Measurements from ENCODE around the gene THBS3. TPM values are rescaled to one million over a fixed set of nuclear protein-coding genes. Genes with fewer than 3 reads are reported as not detected.
"Not testable (repeated sequence)": the region's sequence is repeated elsewhere in the genome, so short reads cannot be mapped to it uniquely, and the experiment has no call there.

The THBS3 gene
- polyA plus RNA-seq, 1 donor = 39.6 TPM

GRCh38 chr1:155173478-155174323 lies 34.0 kb downstream of the THBS3 start, which contains the start of gene TRIM46:
TRIM46 (plus strand) TSS chr1:155173849; CDS start chr1:155173967, 118 bp downstream.
- no peak for DNase-seq

- peak; percentile 94 for DNase-seq
Observed at GRCh38 chr1:155172732-155173477, 34.8 kb downstream of the THBS3 start, which contains the start of gene KRTCAP2. KRTCAP2 (minus strand) TSS chr1:155173304; CDS start chr1:155173224, 80 bp downstream.

- DNase-seq = no peak
Observed at GRCh38 chr1:155171836-155172731, 35.6 kb downstream of the THBS3 start.

GRCh38 chr1:155170806-155171205 lies 36.9 kb downstream of the THBS3 start:
- no peak for DNase-seq

GRCh38 chr1:155170101-155170785 lies 37.5 kb downstream of the THBS3 start:
- no peak for DNase-seq

- DNase-seq = no peak
Observed at GRCh38 chr1:155169541-155169940, 38.2 kb downstream of the THBS3 start.

GRCh38 chr1:155168456-155169210 lies 39.1 kb downstream of the THBS3 start:
- DNase-seq = no peak

- not testable (repeated sequence) for DNase-seq
Observed at GRCh38 chr1:155168105-155168445, 39.6 kb downstream of the THBS3 start.

- DNase-seq = peak; percentile 82
Observed at GRCh38 chr1:155167166-155168104, 40.3 kb downstream of the THBS3 start.

GRCh38 chr1:155166471-155167165 lies 41.1 kb downstream of the THBS3 start:
- DNase-seq = peak; percentile 61

- no peak for DNase-seq
Observed at GRCh38 chr1:155166051-155166470, 41.6 kb downstream of the THBS3 start.

GRCh38 chr1:155164625-155165024 lies 43.1 kb downstream of the THBS3 start:
- DNase-seq = not testable (repeated sequence)

GRCh38 chr1:155163785-155164184 lies 43.9 kb downstream of the THBS3 start:
- not testable (repeated sequence) for DNase-seq

GRCh38 chr1:155162631-155163030 lies 45.1 kb downstream of the THBS3 start:
- DNase-seq = not testable (repeated sequence)

GRCh38 chr1:155160128-155160527 lies 47.6 kb downstream of the THBS3 start:
- no peak for DNase-seq

GRCh38 chr1:155158991-155159390 lies 48.7 kb downstream of the THBS3 start:
- no peak for DNase-seq

GRCh38 chr1:155155996-155156643 lies 51.6 kb downstream of the THBS3 start:
- not testable (repeated sequence) for DNase-seq

Measured in hindlimb muscle (tissue), 1 donor.